ENCODE data around the gene F13B. TPM values are rescaled to one million over a fixed set of nuclear protein-coding genes. Genes with fewer than 3 reads are reported as not detected.
"Not testable (repeated sequence)": the region's sequence is repeated elsewhere in the genome, so short reads cannot be mapped to it uniquely, and the experiment has no call there.

F13B gene
- total RNA-seq, 1 donor from 2014 or later: not detected

- TF ChIP-seq POLR2A (IDR thresholded peaks at IDR 0.05) (no peak), CTCF (IDR thresholded peaks at IDR 0.05) (no peak), POLR2AphosphoS5 (IDR thresholded peaks at IDR 0.05; ENCODE audit: insufficient read depth in 1 of 2, low read depth in 1 of 2) (no peak)
- H3K4me3 ChIP-seq: no peak overlapping the region
- no peaks in the 10 kb centered on the region for H3K9me3 ChIP-seq
- H3K4me1 ChIP-seq: no peaks in the 10 kb centered on the region
- no peak for DNase-seq (ENCODE audit: extremely low spot score in 2 of 2)
- H3K36me3 ChIP-seq: no peaks in the 10 kb centered on the region
- H3K27ac ChIP-seq: no peak overlapping the region
- H3K27me3 ChIP-seq: no peaks in the 10 kb centered on the region
- intact Hi-C loops (cut with DNase I): no loop called here
Observed at GRCh38 chr1:197001828-197002227, 65.2 kb downstream of the F13B start.

- H3K4me1 ChIP-seq: no peaks in the 10 kb centered on the region
- DNase-seq (ENCODE audit: extremely low spot score in 2 of 2): no peak
- intact Hi-C loops (cut with DNase I): no loop called here
- no peaks in the 10 kb centered on the region for H3K36me3 ChIP-seq
- H3K27me3 ChIP-seq: no peaks in the 10 kb centered on the region
- no peak overlapping the region for H3K27ac ChIP-seq
- H3K4me3 ChIP-seq: no peak overlapping the region
- H3K9me3 ChIP-seq: no peaks in the 10 kb centered on the region
- TF ChIP-seq CTCF (IDR thresholded peaks at IDR 0.05): no peak
- TF ChIP-seq POLR2AphosphoS5 (IDR thresholded peaks at IDR 0.05; ENCODE audit: insufficient read depth in 1 of 2, low read depth in 1 of 2): no peak
- no peak for TF ChIP-seq POLR2A (IDR thresholded peaks at IDR 0.05)
Observed at GRCh38 chr1:196997423-196997822, 69.6 kb downstream of the F13B start.

GRCh38 chr1:196993916-196994315 lies 73.1 kb downstream of the F13B start:
- H3K27me3 ChIP-seq: no peaks in the 10 kb centered on the region

GRCh38 chr1:196991919-196992651 lies 75.0 kb downstream of the F13B start:
- H3K9me3 ChIP-seq; H3K27me3 ChIP-seq; H3K27ac ChIP-seq; DNase-seq (ENCODE audit: extremely low spot score in 2 of 2); intact Hi-C loops (cut with DNase I); H3K4me1 ChIP-seq; H3K4me3 ChIP-seq; H3K36me3 ChIP-seq: not testable (repeated sequence)

More at GRCh38 chr1:196993916-196994315, 73.1 kb downstream of the F13B start:
- no peaks in the 10 kb centered on the region for H3K36me3 ChIP-seq
- TF ChIP-seq POLR2A (IDR thresholded peaks at IDR 0.05): no peak
- no peak for TF ChIP-seq CTCF (IDR thresholded peaks at IDR 0.05)
- no peak for TF ChIP-seq POLR2AphosphoS5 (IDR thresholded peaks at IDR 0.05; ENCODE audit: insufficient read depth in 1 of 2, low read depth in 1 of 2)
- H3K4me1 ChIP-seq: no peaks in the 10 kb centered on the region
- intact Hi-C loops (cut with DNase I): no loop called here
- H3K27ac ChIP-seq: no peak overlapping the region
- no peaks in the 10 kb centered on the region for H3K9me3 ChIP-seq
- H3K4me3 ChIP-seq: no peak overlapping the region
- DNase-seq (ENCODE audit: extremely low spot score in 2 of 2): no peak

Other genes starting within 250 kb of the F13B start
- gene CFHR1, start 247.5 kb downstream of the F13B start, total RNA-seq: not detected
- not detected for gene CFHR4, start 179.2 kb downstream of the F13B start, total RNA-seq
- not detected for gene CFHR2, start 123.5 kb downstream of the F13B start, total RNA-seq
- not detected for gene CFHR5, start 89.7 kb downstream of the F13B start, total RNA-seq
- gene ASPM, start 79.4 kb upstream of the F13B start, total RNA-seq: 4.2 TPM
- 8.8 TPM for gene ZBTB41, start 134.0 kb upstream of the F13B start, total RNA-seq
- not detected for gene CRB1, start 201.0 kb upstream of the F13B start, total RNA-seq

Data from vagina (tissue), 2 donors.